Measurements from ENCODE around the gene KIAA1328.

- TF ChIP-seq CTCF (IDR thresholded peaks at IDR 0.05; ENCODE audit: low read depth, low read length, missing input control) (no peak), GABPA (IDR thresholded peaks at IDR 0.05 in 1 of 2, conservative IDR thresholded peaks at IDR 0.05 in 1 of 2) (no peak), JUND (IDR thresholded peaks at IDR 0.05) (no peak)
Measured at GRCh38 chr18:37162551-37162950, 333.6 kb downstream of the KIAA1328 start.
